GM12878 (cell line): ENCODE results near the gene CAMP. TPM values are rescaled to one million over a fixed set of nuclear protein-coding genes. Genes with fewer than 3 reads are reported as not detected.

Source experiments
- ATAC-seq: fragments of 200-7000 bp; cut with Tn5 transposase; 3 replicates; pipeline ENCODE4 v1.9.1; 2020; ENCODE audit warnings: mild to moderate bottlenecking, moderate library complexity
- BruUV-seq: library from RNA; stranded (reverse); fragments of 400-500 nt; replicated peaks from 2 replicates; lab custom pipeline; 2021; lab: Mats Ljungman, UMichigan
- CTCF ChIA-PET: fragments of 300-600 bp; sonication (Branson Sonifier 250); formaldehyde crosslinking; extraction: SDS; loops from one replicate; lab custom pipeline; 2021; ENCODE audit warnings: inconsistent platforms; lab: Yijun Ruan, JAX
- POLR2A ChIA-PET: fragments of 350-600 bp; formaldehyde crosslinking; extraction: SDS; loops from one replicate; lab custom pipeline; 2021; ENCODE audit warnings: inconsistent platforms; lab: Charles Lee
- RAD21 ChIA-PET: fragments of 300-600 bp; sonication (Branson Sonifier 250); formaldehyde crosslinking; loops from one replicate; lab custom pipeline; 2023; ENCODE audit warnings: antibody characterized with exemption; ENCODE audit not compliant: unreplicated experiment; lab: Charles Lee
- SMC1A ChIA-PET: fragments of 300-600 bp; sonication (Branson Sonifier 250); formaldehyde crosslinking; loops from one replicate; lab custom pipeline; 2023; ENCODE audit not compliant: unreplicated experiment, uncharacterized antibody; lab: Charles Lee
- DNase-seq: peaks from one replicate; pipeline ENCODE4 v3.0.0-alpha.2; 2011; ENCODE audit warnings: low read depth, low spot score
- FAIRE-seq: peaks from 3 replicates; lab custom pipeline; 2011; peaks lifted over from hg19 to GRCh38; lab: Jason Lieb, UNC
- H2AFZ ChIP-seq: 2 replicates; pipeline ENCODE4 v1.6.0; 2011; ENCODE audit warnings: low read depth, low read length, control low read depth; ENCODE audit not compliant: control insufficient read depth
- H3K27ac ChIP-seq: 2 replicates; pipeline ENCODE4 v1.5.1; 2011; ENCODE audit warnings: control low read depth; ENCODE audit not compliant: control insufficient read depth, insufficient read depth
- H3K27me3 ChIP-seq, 2 experiments: replicated peaks in 1 of 2; 2 replicates each; pipeline versions ENCODE4 v1.6.0 to v1.6.1; 2011; ENCODE audit warnings: low read length in 1 of 2; ENCODE audit not compliant: control insufficient read depth in 2 of 2, insufficient read depth in 2 of 2
- H3K36me3 ChIP-seq, 2 experiments: 2 replicates each; pipeline ENCODE4 v1.5.1; 2011; ENCODE audit warnings: low read length in 1 of 2; ENCODE audit not compliant: control insufficient read depth in 2 of 2, insufficient read depth in 2 of 2
- H3K4me1 ChIP-seq: 2 replicates; pipeline ENCODE4 v1.6.1; 2011; ENCODE audit warnings: mild to moderate bottlenecking, low read length, moderate library complexity, mixed read lengths; ENCODE audit not compliant: control insufficient read depth, insufficient read depth
- H3K4me2 ChIP-seq: 2 replicates; pipeline ENCODE4 v1.6.0; 2011; ENCODE audit warnings: control low read depth; ENCODE audit not compliant: control insufficient read depth, insufficient read depth
- H3K4me3 ChIP-seq: fragments of 200-600 bp; sonication (generic); 2 replicates; pipeline ENCODE4 v1.5.1; 2016
- H3K79me2 ChIP-seq: 2 replicates; pipeline ENCODE4 v1.6.0; 2011; ENCODE audit warnings: low read length; ENCODE audit not compliant: control insufficient read depth, insufficient read depth
- H3K9ac ChIP-seq: 2 replicates; pipeline ENCODE4 v1.8.0; 2011; ENCODE audit warnings: low read length, control low read depth, mixed read lengths; ENCODE audit not compliant: control insufficient read depth, insufficient read depth
- H3K9me3 ChIP-seq: replicated peaks from 3 replicates; pipeline ENCODE4 v1.5.1; 2011; ENCODE audit warnings: mild to moderate bottlenecking, low read length; ENCODE audit not compliant: control insufficient read depth, insufficient read depth
- H4K20me1 ChIP-seq: 2 replicates; pipeline ENCODE4 v1.6.0; 2011; ENCODE audit not compliant: control insufficient read depth, insufficient read depth
- BHLHE40 ChIP-seq, 2 experiments: fragments of 450-650 bp in 1 of 2; IDR thresholded peaks; 2 replicates each; pipeline ENCODE4 v1.6.1; 2011 to 2017; ENCODE audit warnings: low read depth in 2 of 2, borderline replicate concordance in 1 of 2, improper control_type of control experiment in 1 of 2, low read length in 1 of 2, mild to moderate bottlenecking in 1 of 2
- CBX5 ChIP-seq: sonication (generic); IDR thresholded peaks from 2 replicates; pipeline ENCODE4 v1.6.1; 2016; ENCODE audit warnings: low read depth, moderate library complexity, mild to moderate bottlenecking, inconsistent platforms
- ETV6 ChIP-seq, 2 experiments: fragments of 450-650 bp in 1 of 2; IDR thresholded peaks in 1 of 2; conservative IDR thresholded peaks in 1 of 2; 2 replicates each; pipeline ENCODE4 v1.6.1; 2014; ENCODE audit warnings: antibody characterized with exemption in 1 of 2, borderline replicate concordance in 1 of 2, low read depth in 1 of 2, mild to moderate bottlenecking in 1 of 2, moderate library complexity in 1 of 2
- IKZF2 ChIP-seq, 2 experiments: fragments of 450-650 bp; IDR thresholded peaks; 2 replicates each; pipeline ENCODE4 v1.6.1; 2017; ENCODE audit warnings: mild to moderate bottlenecking in 2 of 2, moderate library complexity in 2 of 2
- IRF4 ChIP-seq: IDR thresholded peaks from 2 replicates; pipeline ENCODE4 v1.6.1; 2011; ENCODE audit warnings: low read depth, low read length
- NBN ChIP-seq: fragments of 450-650 bp; IDR thresholded peaks from 2 replicates; pipeline ENCODE4 v1.6.1; 2016
- NR2F1 ChIP-seq: fragments of 450-650 bp; conservative IDR thresholded peaks from 2 replicates; pipeline ENCODE4 v1.6.1; 2017; ENCODE audit warnings: mild to moderate bottlenecking
- POLR2A ChIP-seq: IDR thresholded peaks from 2 replicates; pipeline ENCODE4 v1.6.1; 2011; ENCODE audit warnings: low read depth, mild to moderate bottlenecking, low read length
- SIN3A ChIP-seq: IDR thresholded peaks from 2 replicates; pipeline ENCODE4 v1.6.1; 2012; ENCODE audit warnings: low read depth, low read length, improper control_type of control experiment
- YBX1 ChIP-seq: fragments of 450-650 bp; IDR thresholded peaks from 2 replicates; pipeline ENCODE4 v1.6.1; 2016; ENCODE audit warnings: antibody characterized with exemption
- ZNF207 ChIP-seq: fragments of 450-650 bp; IDR thresholded peaks from 2 replicates; pipeline ENCODE4 v1.6.1; 2014; ENCODE audit warnings: antibody characterized with exemption, mild to moderate bottlenecking, borderline replicate concordance
- ZNF622 ChIP-seq: fragments of 450-650 bp; IDR thresholded peaks from 2 replicates; pipeline ENCODE4 v1.6.1; 2017; ENCODE audit warnings: mild to moderate bottlenecking, inconsistent platforms
- WGBS: methylation state at CpG from one replicate; pipeline ENCODE4 v1.1.6; 2016; ENCODE audit warnings: low lambda C conversion rate; ENCODE audit not compliant: insufficient replicate concordance, insufficient coverage; ENCODE audit errors: missing lambda C conversion rate; 5-methylcytosine and 5-hydroxymethylcytosine counted together
- in situ Hi-C: fragments of 300-500 bp; cut with MboI; formaldehyde crosslinking; loops from 9 replicates; pipeline ENCODE4 v1.14.3; 2018; ENCODE audit warnings: mixed read lengths
- intact Hi-C: fragments of 100-400 bp; cut with micrococcal nuclease; formaldehyde crosslinking; loops from one replicate; pipeline ENCODE4 v1.14.2; 2022; ENCODE audit not compliant: unreplicated experiment
- polyA plus RNA-seq, 11 experiments: library from polyadenylated mRNA; depleted of rRNA in 4 of 11; unstranded in 6 of 11; stranded (reverse) in 5 of 11; fragments of >200 nt; fragmentation: Nextera tagmentation in 4 of 11; fragmentation: Illumina TruSeq in 1 of 11; extraction: Ambion mirVana in 4 of 11; extraction: Trizol in 1 of 11; gene quantifications; 1 replicate in 1 of 11; 2 replicates in 10 of 11; pipeline versions ENCODE4 v1.2.1 to v1.2.3, GENCODE V29; 2011 to 2016; ENCODE audit warnings: inconsistent platforms in 2 of 11, missing spikeins in 2 of 11, low read depth in 1 of 11
- total RNA-seq, 4 experiments: library from RNA; depleted of rRNA in 3 of 4; stranded (reverse); fragments of >200 nt in 3 of 4; fragmentation: Illumina TruSeq in 1 of 4; extraction: Trizol in 1 of 4; gene quantifications; 2 replicates each; pipeline versions ENCODE4 v1.2.1 to v1.2.3, GENCODE V29; 2013 to 2021
- TF ChIP-seq, protein P1 (sequence below): fragments of 150-350 bp; IDR thresholded peaks from 2 replicates; pipeline ENCODE4 v1.6.1; 2014; ENCODE audit warnings: mild to moderate bottlenecking, low read depth, low read length
- TF ChIP-seq, protein P2 (sequence below), 3 experiments: IDR thresholded peaks in 2 of 3; conservative IDR thresholded peaks in 1 of 3; 2 replicates each; pipeline ENCODE4 v1.5.1; 2011; ENCODE audit warnings: low read depth in 3 of 3, low read length in 3 of 3, mild to moderate bottlenecking in 3 of 3, control low read depth in 2 of 3, moderate library complexity in 2 of 3, inconsistent platforms in 1 of 3, mixed read lengths in 1 of 3; ENCODE audit not compliant: control insufficient read depth in 2 of 3, insufficient read depth in 1 of 3; ENCODE audit errors: extremely low read depth in 1 of 3
- TF ChIP-seq, protein P3 (sequence below): fragments of 450-650 bp; IDR thresholded peaks from 2 replicates; pipeline ENCODE4 v1.6.1; 2017; ENCODE audit warnings: mild to moderate bottlenecking, moderate library complexity

The CAMP gene
- total and polyA plus RNA-seq, 10 of the 15 experiments (the other 5 are each of a cell fraction or from before 2014, with no cell fraction given): 0.76 to 34.3 (median 7.6) TPM

DNA sequence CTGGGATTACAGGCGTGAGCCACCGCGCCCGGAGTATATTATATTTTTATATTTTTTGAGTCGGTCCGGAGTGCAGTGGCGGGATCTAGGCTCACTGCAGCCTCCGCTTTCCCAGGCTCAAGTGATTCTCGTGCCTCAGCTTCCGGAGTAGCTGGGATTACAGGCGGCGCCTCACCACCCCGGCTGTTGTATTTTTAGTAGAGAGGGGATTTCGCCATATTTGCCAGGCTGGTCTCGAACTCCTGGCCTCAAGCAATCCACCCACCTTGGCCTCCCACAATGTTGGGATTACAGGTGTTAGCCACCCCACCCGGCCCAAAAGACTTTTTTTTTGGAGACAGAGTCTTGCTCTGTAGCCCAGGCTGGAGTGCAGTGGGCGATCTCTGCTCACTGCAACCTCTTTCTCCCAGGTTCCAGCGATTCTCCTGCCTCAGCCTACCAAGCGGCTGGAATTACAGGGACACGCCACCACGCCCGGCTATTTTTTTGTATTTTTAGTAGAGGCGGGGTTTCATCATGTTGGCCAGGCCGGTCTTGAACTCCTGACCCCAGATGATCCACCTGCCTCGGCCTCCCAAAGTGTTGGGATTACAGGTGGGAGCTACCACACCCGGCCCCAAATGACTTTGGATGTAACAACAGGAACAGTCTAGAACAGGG, 18.6 kb downstream of the CAMP start (continued):
- TF ChIP-seq, protein P1, sequence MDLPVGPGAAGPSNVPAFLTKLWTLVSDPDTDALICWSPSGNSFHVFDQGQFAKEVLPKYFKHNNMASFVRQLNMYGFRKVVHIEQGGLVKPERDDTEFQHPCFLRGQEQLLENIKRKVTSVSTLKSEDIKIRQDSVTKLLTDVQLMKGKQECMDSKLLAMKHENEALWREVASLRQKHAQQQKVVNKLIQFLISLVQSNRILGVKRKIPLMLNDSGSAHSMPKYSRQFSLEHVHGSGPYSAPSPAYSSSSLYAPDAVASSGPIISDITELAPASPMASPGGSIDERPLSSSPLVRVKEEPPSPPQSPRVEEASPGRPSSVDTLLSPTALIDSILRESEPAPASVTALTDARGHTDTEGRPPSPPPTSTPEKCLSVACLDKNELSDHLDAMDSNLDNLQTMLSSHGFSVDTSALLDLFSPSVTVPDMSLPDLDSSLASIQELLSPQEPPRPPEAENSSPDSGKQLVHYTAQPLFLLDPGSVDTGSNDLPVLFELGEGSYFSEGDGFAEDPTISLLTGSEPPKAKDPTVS: no peak
- no peak for TF ChIP-seq BHLHE40 (IDR thresholded peaks at IDR 0.05; ENCODE audit: borderline replicate concordance in 1 of 2, low read depth in 2 of 2, low read length in 1 of 2)
- TF ChIP-seq NR2F1: 0 out of 2 replicates have a peak, but pooled peaks have one; percentile 6
- no peak for TF ChIP-seq YBX1
- TF ChIP-seq IKZF2 (IDR thresholded peaks at IDR 0.05): 0 out of 4 replicates have a peak, but pooled peaks of 1 of the 2 experiments have one; percentile 8
- TF ChIP-seq ETV6 (conservative IDR thresholded peaks at IDR 0.05 in 1 of 2, IDR thresholded peaks at IDR 0.05 in 1 of 2; ENCODE audit: borderline replicate concordance in 1 of 2, low read depth in 1 of 2): no peak
- no peak for TF ChIP-seq ZNF207
- no peak for TF ChIP-seq SIN3A
- TF ChIP-seq IRF4: no peak
- no peak for TF ChIP-seq POLR2A
- TF ChIP-seq NBN: no peak
- TF ChIP-seq, all 136 proteins: peak for 4

DNA sequence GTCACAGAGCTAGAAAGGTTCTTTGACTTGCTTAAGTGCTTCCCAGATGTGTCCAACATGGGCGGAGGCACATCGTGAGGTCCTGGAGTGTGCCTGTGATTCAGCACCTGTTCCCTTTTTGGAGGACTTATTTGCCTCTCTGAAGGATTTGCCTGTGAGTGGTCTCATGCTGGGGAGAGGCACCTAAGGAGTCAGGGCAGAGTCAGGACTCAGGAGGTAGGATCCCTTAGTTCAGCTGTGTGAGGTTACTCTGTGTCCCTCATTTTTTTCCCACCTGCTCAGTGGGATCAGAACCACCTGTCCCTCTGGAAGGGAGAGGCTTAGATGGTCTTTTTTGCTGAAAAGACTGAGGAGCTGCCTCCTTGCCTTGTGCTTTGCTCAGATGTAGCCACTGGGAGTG, 20.6 kb downstream of the CAMP start:
- peaks cover 7% of the 10 kb centered on the region; the same call in 1 of the 2 replicates for H3K4me1 ChIP-seq
- no peak overlapping the region for H3K27ac ChIP-seq
- no peak overlapping the region for H2AFZ ChIP-seq
- POLR2A ChIA-PET: interaction anchor here (0.5 to 2.2 kb wide), 7 partner anchors 21 to 1781 kb away, joined by 3 to 5 read pairs (median 4); partner anchors contain the start of genes CAMP and NME6
- no peak overlapping the region; the same call in 1 of the 2 replicates for H3K9ac ChIP-seq
- FAIRE-seq (no peak), DNase-seq (no peak), ATAC-seq (no peak)
- RAD21 ChIA-PET: interaction anchor here (0.7 to 3.1 kb wide), 7 partner anchors 11 to 192 kb away, joined by 3 to 21 read pairs (median 4); no protein-coding TSS in a partner anchor
- H3K36me3 ChIP-seq: no peaks in the 10 kb centered on the region; a peak in 1 of 4 replicates
- H4K20me1 ChIP-seq: no peaks in the 10 kb centered on the region
- H3K27me3 ChIP-seq: no peaks in the 10 kb centered on the region
- peak overlapping the region; percentile 57 for H3K4me3 ChIP-seq
- H3K79me2 ChIP-seq: peaks cover 54% of the 10 kb centered on the region
- 100% methylated on average over 2 of the region's 2 CpGs for WGBS
- no TSS peak for BruUV-seq
- CTCF ChIA-PET: interaction anchor here (0.7 to 3.6 kb wide), 11 partner anchors 10 to 313 kb away, joined by 3 to 32 read pairs (median 3); partner anchors contain the start of genes CAMP, CCDC51 and TMA7
- H3K4me2 ChIP-seq: peak overlapping the region; percentile 60
- in situ Hi-C loops (no loop called here), intact Hi-C loops (no loop called here)
- no peaks in the 10 kb centered on the region for H3K9me3 ChIP-seq
- SMC1A ChIA-PET: interaction anchor here (0.6 to 2.0 kb wide), 10 partner anchors 10 to 831 kb away, joined by 3 to 14 read pairs (median 4); partner anchors contain the start of genes CCDC51 and TMA7
- TF ChIP-seq CBX5 (no peak), ZNF622 (no peak)
- TF ChIP-seq, protein P2, sequence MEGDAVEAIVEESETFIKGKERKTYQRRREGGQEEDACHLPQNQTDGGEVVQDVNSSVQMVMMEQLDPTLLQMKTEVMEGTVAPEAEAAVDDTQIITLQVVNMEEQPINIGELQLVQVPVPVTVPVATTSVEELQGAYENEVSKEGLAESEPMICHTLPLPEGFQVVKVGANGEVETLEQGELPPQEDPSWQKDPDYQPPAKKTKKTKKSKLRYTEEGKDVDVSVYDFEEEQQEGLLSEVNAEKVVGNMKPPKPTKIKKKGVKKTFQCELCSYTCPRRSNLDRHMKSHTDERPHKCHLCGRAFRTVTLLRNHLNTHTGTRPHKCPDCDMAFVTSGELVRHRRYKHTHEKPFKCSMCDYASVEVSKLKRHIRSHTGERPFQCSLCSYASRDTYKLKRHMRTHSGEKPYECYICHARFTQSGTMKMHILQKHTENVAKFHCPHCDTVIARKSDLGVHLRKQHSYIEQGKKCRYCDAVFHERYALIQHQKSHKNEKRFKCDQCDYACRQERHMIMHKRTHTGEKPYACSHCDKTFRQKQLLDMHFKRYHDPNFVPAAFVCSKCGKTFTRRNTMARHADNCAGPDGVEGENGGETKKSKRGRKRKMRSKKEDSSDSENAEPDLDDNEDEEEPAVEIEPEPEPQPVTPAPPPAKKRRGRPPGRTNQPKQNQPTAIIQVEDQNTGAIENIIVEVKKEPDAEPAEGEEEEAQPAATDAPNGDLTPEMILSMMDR (IDR thresholded peaks at IDR 0.05 in 2 of 3, conservative IDR thresholded peaks at IDR 0.05 in 1 of 3; ENCODE audit: control insufficient read depth in 2 of 3, extremely low read depth in 1 of 3, insufficient read depth in 1 of 3, low read depth in 3 of 3, low read length in 3 of 3): no peak
- TF ChIP-seq, protein P3, sequence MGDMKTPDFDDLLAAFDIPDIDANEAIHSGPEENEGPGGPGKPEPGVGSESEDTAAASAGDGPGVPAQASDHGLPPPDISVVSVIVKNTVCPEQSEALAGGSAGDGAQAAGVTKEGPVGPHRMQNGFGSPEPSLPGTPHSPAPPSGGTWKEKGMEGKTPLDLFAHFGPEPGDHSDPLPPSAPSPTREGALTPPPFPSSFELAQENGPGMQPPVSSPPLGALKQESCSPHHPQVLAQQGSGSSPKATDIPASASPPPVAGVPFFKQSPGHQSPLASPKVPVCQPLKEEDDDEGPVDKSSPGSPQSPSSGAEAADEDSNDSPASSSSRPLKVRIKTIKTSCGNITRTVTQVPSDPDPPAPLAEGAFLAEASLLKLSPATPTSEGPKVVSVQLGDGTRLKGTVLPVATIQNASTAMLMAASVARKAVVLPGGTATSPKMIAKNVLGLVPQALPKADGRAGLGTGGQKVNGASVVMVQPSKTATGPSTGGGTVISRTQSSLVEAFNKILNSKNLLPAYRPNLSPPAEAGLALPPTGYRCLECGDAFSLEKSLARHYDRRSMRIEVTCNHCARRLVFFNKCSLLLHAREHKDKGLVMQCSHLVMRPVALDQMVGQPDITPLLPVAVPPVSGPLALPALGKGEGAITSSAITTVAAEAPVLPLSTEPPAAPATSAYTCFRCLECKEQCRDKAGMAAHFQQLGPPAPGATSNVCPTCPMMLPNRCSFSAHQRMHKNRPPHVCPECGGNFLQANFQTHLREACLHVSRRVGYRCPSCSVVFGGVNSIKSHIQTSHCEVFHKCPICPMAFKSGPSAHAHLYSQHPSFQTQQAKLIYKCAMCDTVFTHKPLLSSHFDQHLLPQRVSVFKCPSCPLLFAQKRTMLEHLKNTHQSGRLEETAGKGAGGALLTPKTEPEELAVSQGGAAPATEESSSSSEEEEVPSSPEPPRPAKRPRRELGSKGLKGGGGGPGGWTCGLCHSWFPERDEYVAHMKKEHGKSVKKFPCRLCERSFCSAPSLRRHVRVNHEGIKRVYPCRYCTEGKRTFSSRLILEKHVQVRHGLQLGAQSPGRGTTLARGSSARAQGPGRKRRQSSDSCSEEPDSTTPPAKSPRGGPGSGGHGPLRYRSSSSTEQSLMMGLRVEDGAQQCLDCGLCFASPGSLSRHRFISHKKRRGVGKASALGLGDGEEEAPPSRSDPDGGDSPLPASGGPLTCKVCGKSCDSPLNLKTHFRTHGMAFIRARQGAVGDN: no peak
